K562 (cell line): Measurements from ENCODE around the gene GRM3. TPM values are rescaled to one million over a fixed set of nuclear protein-coding genes. Genes with fewer than 3 reads are reported as not detected.

Source experiments
- ARID1B ChIP-seq: fragments of 450-650 bp; IDR thresholded peaks from 2 replicates; pipeline ENCODE4 v1.6.1; 2016; ENCODE audit warnings: antibody characterized with exemption, mild to moderate bottlenecking, inconsistent platforms
- ARID2 ChIP-seq: fragments of 450-650 bp; IDR thresholded peaks from 2 replicates; pipeline ENCODE4 v1.6.1; 2017; ENCODE audit warnings: antibody characterized with exemption, mild to moderate bottlenecking
- MYBL2 ChIP-seq, 2 experiments: fragments of 450-650 bp in 1 of 2; sonication (generic) in 1 of 2; formaldehyde crosslinking in 1 of 2; IDR thresholded peaks; 2 replicates each; pipeline versions ENCODE4 v1.6.1 to v1.8.1; 2017 to 2022; ENCODE audit warnings: borderline replicate concordance in 1 of 2, inconsistent platforms in 1 of 2, low read depth in 1 of 2, mild to moderate bottlenecking in 1 of 2, missing genetic modification reagents in 1 of 2, moderate library complexity in 1 of 2
- NFIX ChIP-seq: fragments of 250-450 bp; sonication (Bioruptor Pico); IDR thresholded peaks from 2 replicates; pipeline ENCODE4 v1.4.0; 2020; ENCODE audit warnings: low read depth, mild to moderate bottlenecking, moderate library complexity
- NRF1 ChIP-seq, 2 experiments: fragments of 450-650 bp; IDR thresholded peaks in 1 of 2; conservative IDR thresholded peaks in 1 of 2; 2 replicates each; pipeline ENCODE4 v1.6.1; 2014; ENCODE audit warnings: mild to moderate bottlenecking in 2 of 2
- RAD21 ChIP-seq, 2 experiments: fragments of 250-450 bp in 1 of 2; fragments of 450-650 bp in 1 of 2; sonication (Bioruptor Pico) in 1 of 2; formaldehyde crosslinking in 1 of 2; IDR thresholded peaks in 1 of 2; conservative IDR thresholded peaks in 1 of 2; 2 replicates each; pipeline versions ENCODE4 v1.4.0 to v1.8.0; 2020 to 2022; ENCODE audit warnings: mild to moderate bottlenecking in 2 of 2, moderate library complexity in 1 of 2
- ZNF57 ChIP-seq: fragments of 450-650 bp; formaldehyde crosslinking; IDR thresholded peaks from 2 replicates; pipeline ENCODE4 v1.4.0; 2020; ENCODE audit warnings: mild to moderate bottlenecking, moderate library complexity
- ZNF778 ChIP-seq: fragments of 450-650 bp; formaldehyde crosslinking; IDR thresholded peaks from 2 replicates; pipeline ENCODE4 v1.4.0; 2020; ENCODE audit warnings: mild to moderate bottlenecking, moderate library complexity
- polyA plus RNA-seq, 8 experiments: library from polyadenylated mRNA; depleted of rRNA in 4 of 8; stranded (reverse) in 5 of 8; unstranded in 3 of 8; fragments of >200 nt; fragmentation: Nextera tagmentation in 2 of 8; fragmentation: Illumina TruSeq in 1 of 8; extraction: Ambion mirVana in 2 of 8; extraction: Trizol in 1 of 8; gene quantifications; 2 replicates each; pipeline versions ENCODE4 v1.2.1 to v1.2.3, GENCODE V29; 2011 to 2014; ENCODE audit warnings: inconsistent platforms in 1 of 8, missing spikeins in 1 of 8
- total RNA-seq, 7 experiments: library from RNA; depleted of rRNA in 6 of 7; stranded (reverse); fragments of >200 nt in 6 of 7; fragmentation: Illumina TruSeq in 2 of 7; extraction: Trizol in 2 of 7; gene quantifications; 2 replicates each; pipeline versions ENCODE4 v1.2.1 to v1.2.3, GENCODE V29; 2011 to 2021; ENCODE audit warnings: low replicate concordance in 1 of 7
- TF ChIP-seq, protein P1 (sequence below): fragments of 200-600 bp; sonication (generic); IDR thresholded peaks from one replicate; pipeline ENCODE4 v1.6.1; 2012; ENCODE audit warnings: mild to moderate bottlenecking, low read depth, low read length, inconsistent platforms
- TF ChIP-seq, protein P2 (sequence below), 2 experiments: fragments of 450-650 bp; IDR thresholded peaks; 2 replicates each; pipeline ENCODE4 v1.6.1; 2016
- TF ChIP-seq, protein P3 (sequence below): fragments of 250-450 bp; sonication (Bioruptor Pico); IDR thresholded peaks from 2 replicates; pipeline ENCODE4 v1.5.1; 2021; ENCODE audit warnings: mild to moderate bottlenecking

The GRM3 gene
- total and polyA plus RNA-seq, 9 of the 15 experiments (the other 6 are each of a cell fraction or from before 2014, with no cell fraction given) = 0.03 to 0.08 (median 0.03) TPM; not detected in 6

DNA sequence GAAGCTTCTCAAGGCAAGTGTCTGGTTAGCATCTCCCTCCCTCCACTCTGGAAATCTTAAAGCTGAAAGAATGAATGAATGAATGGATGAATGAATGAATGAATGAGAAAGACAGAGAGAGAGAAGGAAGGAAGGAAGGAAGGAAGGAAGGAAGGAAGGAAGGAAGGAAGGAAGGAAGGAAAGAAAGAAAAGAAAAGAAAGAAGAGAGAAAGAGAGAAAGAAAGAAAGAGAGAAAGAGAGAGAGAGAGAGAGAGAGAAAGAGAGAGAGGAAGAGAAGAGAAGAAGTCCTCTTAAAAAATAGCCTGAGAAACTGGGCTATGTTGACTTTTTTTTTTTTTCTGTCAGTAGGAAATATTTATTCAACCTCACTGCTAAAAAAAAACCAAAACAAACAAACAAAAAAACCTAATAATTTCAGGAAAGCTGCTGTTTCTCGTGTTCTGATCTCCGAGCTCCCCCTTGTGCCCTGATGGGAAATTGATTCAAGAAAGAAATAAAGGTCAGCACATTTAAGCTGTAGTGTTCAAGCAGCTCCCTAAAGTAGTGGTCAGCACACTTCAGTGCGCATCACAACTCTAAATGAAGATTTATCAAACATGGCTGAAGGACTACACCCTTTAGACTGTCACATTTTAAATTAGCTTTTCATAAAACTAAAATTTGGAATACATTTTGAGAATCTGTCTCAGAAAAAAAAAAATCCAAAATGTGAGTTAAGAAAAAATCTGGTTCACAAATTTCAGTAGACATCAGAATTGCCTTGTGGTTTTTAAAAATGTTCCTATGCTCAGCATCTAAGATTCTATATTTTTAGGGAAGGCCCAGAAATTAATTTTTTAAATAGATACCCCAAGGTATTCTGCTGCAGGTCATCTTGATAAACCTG is 261.5 kb downstream of the GRM3 start (continued):
- TF ChIP-seq, protein P1, sequence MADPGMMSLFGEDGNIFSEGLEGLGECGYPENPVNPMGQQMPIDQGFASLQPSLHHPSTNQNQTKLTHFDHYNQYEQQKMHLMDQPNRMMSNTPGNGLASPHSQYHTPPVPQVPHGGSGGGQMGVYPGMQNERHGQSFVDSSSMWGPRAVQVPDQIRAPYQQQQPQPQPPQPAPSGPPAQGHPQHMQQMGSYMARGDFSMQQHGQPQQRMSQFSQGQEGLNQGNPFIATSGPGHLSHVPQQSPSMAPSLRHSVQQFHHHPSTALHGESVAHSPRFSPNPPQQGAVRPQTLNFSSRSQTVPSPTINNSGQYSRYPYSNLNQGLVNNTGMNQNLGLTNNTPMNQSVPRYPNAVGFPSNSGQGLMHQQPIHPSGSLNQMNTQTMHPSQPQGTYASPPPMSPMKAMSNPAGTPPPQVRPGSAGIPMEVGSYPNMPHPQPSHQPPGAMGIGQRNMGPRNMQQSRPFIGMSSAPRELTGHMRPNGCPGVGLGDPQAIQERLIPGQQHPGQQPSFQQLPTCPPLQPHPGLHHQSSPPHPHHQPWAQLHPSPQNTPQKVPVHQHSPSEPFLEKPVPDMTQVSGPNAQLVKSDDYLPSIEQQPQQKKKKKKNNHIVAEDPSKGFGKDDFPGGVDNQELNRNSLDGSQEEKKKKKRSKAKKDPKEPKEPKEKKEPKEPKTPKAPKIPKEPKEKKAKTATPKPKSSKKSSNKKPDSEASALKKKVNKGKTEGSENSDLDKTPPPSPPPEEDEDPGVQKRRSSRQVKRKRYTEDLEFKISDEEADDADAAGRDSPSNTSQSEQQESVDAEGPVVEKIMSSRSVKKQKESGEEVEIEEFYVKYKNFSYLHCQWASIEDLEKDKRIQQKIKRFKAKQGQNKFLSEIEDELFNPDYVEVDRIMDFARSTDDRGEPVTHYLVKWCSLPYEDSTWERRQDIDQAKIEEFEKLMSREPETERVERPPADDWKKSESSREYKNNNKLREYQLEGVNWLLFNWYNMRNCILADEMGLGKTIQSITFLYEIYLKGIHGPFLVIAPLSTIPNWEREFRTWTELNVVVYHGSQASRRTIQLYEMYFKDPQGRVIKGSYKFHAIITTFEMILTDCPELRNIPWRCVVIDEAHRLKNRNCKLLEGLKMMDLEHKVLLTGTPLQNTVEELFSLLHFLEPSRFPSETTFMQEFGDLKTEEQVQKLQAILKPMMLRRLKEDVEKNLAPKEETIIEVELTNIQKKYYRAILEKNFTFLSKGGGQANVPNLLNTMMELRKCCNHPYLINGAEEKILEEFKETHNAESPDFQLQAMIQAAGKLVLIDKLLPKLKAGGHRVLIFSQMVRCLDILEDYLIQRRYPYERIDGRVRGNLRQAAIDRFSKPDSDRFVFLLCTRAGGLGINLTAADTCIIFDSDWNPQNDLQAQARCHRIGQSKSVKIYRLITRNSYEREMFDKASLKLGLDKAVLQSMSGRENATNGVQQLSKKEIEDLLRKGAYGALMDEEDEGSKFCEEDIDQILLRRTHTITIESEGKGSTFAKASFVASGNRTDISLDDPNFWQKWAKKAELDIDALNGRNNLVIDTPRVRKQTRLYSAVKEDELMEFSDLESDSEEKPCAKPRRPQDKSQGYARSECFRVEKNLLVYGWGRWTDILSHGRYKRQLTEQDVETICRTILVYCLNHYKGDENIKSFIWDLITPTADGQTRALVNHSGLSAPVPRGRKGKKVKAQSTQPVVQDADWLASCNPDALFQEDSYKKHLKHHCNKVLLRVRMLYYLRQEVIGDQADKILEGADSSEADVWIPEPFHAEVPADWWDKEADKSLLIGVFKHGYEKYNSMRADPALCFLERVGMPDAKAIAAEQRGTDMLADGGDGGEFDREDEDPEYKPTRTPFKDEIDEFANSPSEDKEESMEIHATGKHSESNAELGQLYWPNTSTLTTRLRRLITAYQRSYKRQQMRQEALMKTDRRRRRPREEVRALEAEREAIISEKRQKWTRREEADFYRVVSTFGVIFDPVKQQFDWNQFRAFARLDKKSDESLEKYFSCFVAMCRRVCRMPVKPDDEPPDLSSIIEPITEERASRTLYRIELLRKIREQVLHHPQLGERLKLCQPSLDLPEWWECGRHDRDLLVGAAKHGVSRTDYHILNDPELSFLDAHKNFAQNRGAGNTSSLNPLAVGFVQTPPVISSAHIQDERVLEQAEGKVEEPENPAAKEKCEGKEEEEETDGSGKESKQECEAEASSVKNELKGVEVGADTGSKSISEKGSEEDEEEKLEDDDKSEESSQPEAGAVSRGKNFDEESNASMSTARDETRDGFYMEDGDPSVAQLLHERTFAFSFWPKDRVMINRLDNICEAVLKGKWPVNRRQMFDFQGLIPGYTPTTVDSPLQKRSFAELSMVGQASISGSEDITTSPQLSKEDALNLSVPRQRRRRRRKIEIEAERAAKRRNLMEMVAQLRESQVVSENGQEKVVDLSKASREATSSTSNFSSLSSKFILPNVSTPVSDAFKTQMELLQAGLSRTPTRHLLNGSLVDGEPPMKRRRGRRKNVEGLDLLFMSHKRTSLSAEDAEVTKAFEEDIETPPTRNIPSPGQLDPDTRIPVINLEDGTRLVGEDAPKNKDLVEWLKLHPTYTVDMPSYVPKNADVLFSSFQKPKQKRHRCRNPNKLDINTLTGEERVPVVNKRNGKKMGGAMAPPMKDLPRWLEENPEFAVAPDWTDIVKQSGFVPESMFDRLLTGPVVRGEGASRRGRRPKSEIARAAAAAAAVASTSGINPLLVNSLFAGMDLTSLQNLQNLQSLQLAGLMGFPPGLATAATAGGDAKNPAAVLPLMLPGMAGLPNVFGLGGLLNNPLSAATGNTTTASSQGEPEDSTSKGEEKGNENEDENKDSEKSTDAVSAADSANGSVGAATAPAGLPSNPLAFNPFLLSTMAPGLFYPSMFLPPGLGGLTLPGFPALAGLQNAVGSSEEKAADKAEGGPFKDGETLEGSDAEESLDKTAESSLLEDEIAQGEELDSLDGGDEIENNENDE = no peak
- TF ChIP-seq, protein P2, sequence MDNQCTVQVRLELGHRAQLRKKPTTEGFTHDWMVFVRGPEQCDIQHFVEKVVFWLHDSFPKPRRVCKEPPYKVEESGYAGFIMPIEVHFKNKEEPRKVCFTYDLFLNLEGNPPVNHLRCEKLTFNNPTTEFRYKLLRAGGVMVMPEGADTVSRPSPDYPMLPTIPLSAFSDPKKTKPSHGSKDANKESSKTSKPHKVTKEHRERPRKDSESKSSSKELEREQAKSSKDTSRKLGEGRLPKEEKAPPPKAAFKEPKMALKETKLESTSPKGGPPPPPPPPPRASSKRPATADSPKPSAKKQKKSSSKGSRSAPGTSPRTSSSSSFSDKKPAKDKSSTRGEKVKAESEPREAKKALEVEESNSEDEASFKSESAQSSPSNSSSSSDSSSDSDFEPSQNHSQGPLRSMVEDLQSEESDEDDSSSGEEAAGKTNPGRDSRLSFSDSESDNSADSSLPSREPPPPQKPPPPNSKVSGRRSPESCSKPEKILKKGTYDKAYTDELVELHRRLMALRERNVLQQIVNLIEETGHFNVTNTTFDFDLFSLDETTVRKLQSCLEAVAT (IDR thresholded peaks at IDR 0.05) = 0 out of 4 replicates have a peak, but pooled peaks of 1 of the 2 experiments have one; percentile 25
- no peak for TF ChIP-seq NRF1 (conservative IDR thresholded peaks at IDR 0.05 in 1 of 2, IDR thresholded peaks at IDR 0.05 in 1 of 2)
- TF ChIP-seq RAD21 (CRISPR knock-in tag; conservative IDR thresholded peaks at IDR 0.05 in 1 of 2, IDR thresholded peaks at IDR 0.05 in 1 of 2) = peak; percentile 32 to 53; a peak in 3 of 4 replicates
- TF ChIP-seq MYBL2 (IDR thresholded peaks at IDR 0.05; ENCODE audit: low read depth) = peak; percentile 23; the same call in 1 of the 2 replicates
- TF ChIP-seq MYBL2 (CRISPR knock-in tag; IDR thresholded peaks at IDR 0.05; ENCODE audit: borderline replicate concordance) = no peak
- no peak for TF ChIP-seq ZNF57
- TF ChIP-seq NFIX (CRISPR knock-in tag) = no peak
- TF ChIP-seq ZNF778 (CRISPR knock-in tag) = no peak
- TF ChIP-seq ARID1B = 0 out of 2 replicates have a peak, but pooled peaks have one; percentile 16
- TF ChIP-seq, protein P3, sequence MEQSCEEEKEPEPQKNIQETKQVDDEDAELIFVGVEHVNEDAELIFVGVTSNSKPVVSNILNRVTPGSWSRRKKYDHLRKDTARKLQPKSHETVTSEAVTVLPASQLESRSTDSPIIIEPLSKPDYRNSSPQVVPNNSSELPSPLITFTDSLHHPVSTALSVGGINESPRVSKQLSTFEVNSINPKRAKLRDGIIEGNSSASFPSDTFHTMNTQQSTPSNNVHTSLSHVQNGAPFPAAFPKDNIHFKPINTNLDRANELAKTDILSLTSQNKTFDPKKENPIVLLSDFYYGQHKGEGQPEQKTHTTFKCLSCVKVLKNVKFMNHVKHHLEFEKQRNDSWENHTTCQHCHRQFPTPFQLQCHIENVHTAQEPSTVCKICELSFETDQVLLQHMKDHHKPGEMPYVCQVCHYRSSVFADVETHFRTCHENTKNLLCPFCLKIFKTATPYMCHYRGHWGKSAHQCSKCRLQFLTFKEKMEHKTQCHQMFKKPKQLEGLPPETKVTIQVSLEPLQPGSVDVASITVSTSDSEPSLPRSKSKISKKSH (CRISPR knock-in tag) = no peak
- 0 out of 2 replicates have a peak, but pooled peaks have one; percentile 20 for TF ChIP-seq ARID2
